HG02970 (cell line): ENCODE data around the gene AKR7A2.
"Not testable (repeated sequence)": the region's sequence is repeated elsewhere in the genome, so short reads cannot be mapped to it uniquely, and the experiment has no call there.

ENCODE experiments used
- ATAC-seq: cut with Tn5 transposase; IDR thresholded peaks from one replicate; pipeline ENCODE4 v1.9.1; 2021; ENCODE audit warnings: mild to moderate bottlenecking, moderate library complexity, moderate number of reproducible peaks; ENCODE audit not compliant: unreplicated experiment, low FRiP score

Gene AKR7A2

GRCh38 chr1:19308509-19308907, 3.4 kb downstream of the AKR7A2 start:
- ATAC-seq, result no peak

GRCh38 chr1:19307794-19308508, 4.0 kb downstream of the AKR7A2 start:
- ATAC-seq, result no peak

GRCh38 chr1:19306941-19307340, 5.0 kb downstream of the AKR7A2 start:
- no peak for ATAC-seq

DNA sequence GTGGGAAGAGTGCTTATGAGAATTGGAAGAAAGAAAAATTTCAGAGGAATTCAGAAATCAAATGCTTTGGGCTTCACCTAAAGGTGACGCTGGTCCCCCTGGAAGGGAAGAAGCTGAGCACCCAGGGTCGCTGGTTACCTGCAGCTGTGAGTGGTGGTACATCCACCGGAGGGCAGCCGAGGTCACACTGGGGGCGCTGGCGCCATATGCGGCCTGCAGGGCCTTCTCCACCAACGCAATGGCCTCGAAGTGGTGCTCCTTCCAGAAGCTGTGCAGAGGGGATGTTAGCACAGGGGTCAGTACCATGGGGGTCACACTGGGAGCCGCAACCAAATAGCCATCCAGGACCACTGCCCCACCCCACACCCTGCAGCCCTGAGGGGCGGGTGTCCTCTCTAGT, 6.1 kb downstream of the AKR7A2 start:
- ATAC-seq, result no peak

DNA sequence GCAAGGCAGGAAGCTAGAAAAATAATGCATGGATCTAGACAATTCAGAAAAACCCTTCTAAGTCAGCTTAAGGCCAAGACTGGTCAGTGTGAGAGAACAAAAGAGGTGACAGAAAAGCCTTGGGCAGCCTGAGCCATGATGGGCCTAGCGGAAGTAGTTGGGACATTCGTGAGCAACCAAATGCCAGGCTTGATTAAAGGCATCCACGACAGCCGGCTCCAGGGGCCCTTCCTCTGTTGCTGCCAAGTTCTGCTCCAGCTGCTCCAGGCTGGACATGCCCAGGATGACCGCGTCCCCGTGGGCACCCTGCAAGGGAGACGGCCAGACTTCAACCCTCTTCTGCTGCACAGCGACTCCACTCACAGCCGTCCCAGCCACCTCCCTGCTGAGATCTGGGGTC, 7.9 kb downstream of the AKR7A2 start:
- not testable (repeated sequence) for ATAC-seq

DNA sequence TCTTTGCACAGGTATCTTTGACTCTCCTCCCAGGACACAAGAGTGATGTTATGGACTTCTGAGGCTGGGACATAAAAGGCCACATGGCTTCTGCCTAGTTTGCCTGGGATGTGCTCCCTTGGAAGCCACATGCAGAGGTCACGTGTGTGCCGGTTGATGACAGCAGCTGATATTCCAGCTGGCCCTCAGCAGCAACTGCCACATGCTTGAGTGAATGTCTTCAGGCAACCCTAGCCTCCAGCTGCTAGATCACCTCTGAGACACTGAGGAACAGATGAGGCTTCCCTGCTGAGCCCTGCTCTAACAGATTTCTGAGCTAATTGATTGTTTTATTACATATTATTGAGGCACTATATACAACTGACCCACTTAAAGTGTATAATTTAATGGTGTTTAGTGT, 11.7 kb downstream of the AKR7A2 start:
- ATAC-seq, result no peak

- ATAC-seq, result no peak
These were observed 17.3 kb downstream of the AKR7A2 start for GRCh38 chr1:19294638-19295037.

- ATAC-seq, result no peak
These were observed 22.7 kb downstream of the AKR7A2 start for GRCh38 chr1:19289244-19289643.

DNA sequence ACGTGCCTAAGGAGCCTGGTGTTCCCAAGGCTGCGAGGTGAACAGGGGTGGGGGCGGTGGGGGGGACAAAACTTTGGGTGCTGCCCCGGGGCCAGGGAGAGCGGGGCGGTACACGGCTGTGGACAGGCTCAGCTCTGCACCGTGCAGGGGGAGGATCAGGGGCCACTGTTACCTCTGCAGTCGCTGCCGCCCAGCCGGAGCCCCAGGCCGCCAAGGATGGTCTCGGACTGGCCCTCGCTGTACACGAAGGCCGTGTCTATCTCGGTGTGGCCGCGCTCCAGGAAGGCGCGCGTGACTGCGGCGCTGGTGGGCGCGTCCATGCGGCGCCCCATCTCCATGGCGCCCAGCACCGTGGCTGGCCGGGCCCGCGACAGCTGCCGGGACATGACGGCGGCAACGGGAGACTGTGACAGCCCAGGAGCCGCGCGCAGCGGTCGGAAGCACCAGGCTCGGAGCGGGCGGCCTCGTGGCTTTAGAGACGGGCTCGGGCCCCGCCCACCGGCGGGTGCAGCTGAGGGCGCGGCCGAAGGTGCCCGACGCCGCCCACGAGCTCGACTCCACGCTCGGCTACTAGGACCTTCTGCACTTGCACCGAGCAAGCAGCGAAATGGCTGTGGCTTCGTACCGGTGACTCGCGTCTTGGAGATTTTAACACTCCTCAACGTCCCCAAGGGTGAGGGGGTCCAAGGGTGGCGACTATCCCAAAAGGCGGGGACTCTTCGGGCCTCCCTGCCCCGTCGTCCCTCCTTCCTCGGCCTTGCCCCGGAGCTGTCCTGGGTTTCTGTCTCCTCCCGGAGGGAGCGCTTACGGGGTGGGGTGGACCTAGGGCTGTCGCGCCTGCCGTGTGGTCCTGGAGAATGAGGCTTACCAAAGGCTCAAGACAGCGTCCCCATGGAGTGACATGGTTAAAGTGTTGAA, 23.4 kb downstream of the AKR7A2 start, which contains the start of gene AKR7A3:
TSS of gene AKR7A3 (minus strand) at position 447 of the 918 bp plus-strand sequence. CDS start at position 386, 61 bp downstream.
- not testable (repeated sequence) for ATAC-seq

DNA sequence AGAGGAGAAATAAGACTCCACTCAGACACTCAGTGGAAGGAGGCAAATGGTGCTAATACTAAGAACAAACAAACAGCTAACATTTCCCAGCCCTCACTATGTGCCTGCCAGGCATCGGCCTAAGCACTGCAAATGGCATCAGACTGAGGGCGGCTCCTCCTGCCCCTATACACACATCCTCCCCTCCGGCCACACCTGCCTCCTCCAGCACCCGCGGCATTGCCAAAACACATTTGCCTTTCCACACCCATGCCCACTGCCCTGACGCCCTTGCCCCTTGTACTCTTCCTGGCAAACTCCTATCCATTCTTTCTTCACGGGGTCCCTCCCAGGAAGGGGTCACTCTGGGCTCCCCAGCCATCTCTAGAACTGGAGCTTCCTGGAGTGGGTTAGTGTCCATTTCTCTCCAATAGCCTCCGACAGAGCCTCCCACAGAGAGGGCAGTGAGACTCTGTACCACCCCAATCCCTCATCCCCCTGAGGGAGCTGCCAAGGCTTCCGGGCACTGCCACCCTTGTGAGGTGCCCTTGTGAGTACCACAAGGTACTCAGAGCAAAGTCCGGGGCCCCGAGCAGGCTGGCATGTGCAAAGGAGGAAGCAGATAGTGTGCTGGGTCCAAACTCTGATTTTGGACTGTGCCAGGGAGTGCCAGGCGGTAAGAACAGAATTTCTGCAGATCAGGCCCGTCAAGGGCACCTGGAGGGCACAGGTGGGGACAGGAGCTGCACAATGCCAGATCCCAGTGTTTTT, 24.3 kb downstream of the AKR7A2 start:
- ATAC-seq, result no peak

DNA sequence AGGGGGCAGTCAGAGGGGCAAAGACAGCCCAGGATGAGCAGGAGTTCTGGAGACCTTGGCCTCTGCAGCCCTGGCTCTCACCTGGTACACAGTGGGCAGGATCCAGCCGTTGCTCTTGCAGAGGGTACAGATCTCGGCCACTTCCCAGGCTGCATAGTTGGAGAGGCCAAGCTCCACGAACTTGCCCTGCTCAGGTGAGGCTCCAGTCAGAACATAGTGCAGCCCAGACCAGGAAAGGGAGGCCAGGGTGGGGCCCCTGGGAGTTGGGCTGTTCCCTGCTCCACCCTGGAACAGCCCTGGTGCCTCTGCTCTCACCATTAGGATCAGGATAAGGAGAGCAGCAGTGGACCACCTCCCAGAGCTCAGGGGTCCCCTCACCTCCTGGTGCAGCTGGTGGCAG, 26.1 kb downstream of the AKR7A2 start:
- ATAC-seq, result not testable (repeated sequence)

GRCh38 chr1:19285366-19285765, 26.6 kb downstream of the AKR7A2 start:
- ATAC-seq, result not testable (repeated sequence)

GRCh38 chr1:19284881-19285280, 27.1 kb downstream of the AKR7A2 start:
- no peak for ATAC-seq

DNA sequence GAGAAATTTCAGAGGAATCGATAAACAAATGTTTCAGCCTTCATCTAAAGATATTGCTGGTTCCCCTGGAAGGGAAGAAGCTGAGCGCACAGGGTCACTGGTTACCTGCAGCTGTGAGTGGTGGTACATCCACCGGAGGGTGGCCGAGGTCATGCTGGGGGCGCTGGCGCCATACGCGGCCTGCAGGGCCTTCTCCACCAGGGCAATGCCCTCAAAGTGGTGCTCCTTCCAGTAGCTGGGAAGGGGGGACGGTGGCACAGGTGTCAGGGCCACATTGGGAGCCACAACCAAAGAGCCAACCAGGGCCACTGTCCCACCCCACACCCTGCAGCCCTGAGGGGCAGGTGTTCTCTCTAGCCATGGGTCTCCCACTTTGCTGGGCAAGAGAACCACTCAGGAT, 28.1 kb downstream of the AKR7A2 start:
- ATAC-seq, result no peak

GRCh38 chr1:19274636-19275035, 37.3 kb downstream of the AKR7A2 start:
- no peak for ATAC-seq

- ATAC-seq, result not testable (repeated sequence)
These were observed 38.0 kb downstream of the AKR7A2 start for GRCh38 chr1:19273844-19274531.

DNA sequence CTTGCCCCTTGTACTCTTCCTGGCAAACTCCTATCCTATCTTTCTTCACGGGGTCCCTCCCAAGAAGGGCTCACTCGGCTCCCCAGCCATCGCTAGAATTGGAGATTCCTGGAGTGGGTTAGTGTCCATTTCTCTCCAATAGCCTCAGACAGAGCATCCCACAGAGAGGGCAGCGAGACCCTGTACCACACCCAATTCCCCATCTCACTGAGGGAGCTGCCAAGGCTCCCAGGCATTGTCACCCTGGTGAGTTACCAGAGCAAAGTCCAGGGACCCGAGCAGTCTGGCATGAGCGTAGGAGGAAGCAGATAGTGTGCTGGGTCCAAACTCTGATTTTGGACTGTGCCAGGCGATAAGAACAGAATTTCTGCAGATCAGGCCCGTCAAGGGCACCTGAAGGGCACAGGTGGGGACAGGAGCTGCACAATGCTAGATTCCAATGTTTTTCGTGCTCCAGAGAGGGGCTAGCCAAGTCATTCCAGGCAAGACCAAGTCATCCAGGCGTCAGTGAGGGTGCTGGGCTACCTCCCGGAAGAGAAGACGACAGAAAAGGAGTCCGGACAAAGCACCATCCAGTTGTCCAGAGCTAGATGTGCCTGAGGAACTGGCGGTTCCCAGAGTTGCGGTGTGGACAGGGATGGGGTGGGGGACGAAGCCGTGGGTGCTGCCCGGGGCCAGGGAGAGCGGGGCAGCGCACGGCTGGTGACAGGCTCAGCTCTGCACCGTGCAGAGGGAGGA, 38.7 kb downstream of the AKR7A2 start:
- no peak for ATAC-seq

DNA sequence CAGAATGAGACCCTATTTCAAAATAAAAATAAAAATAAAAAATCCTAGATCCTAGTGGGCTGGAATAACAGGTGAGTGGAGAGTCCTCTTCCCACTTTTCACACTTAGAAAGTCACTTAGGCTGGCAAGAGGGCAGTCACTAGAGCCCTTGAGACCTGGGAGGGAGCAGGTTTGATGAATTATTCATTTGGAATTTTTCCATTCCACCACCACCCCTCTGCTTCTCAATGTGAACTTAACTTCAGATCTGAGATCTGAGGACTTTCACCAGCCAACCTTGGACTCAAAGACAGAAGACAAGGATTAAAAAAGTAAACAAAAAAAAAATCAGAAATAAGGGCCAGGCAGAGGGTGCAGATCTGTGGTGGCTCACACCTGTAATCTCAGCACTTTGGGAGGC, 39.9 kb downstream of the AKR7A2 start:
- no peak for ATAC-seq

- ATAC-seq, result not testable (repeated sequence)
These were observed 41.6 kb downstream of the AKR7A2 start for GRCh38 chr1:19270343-19270730.
